ENCODE measurements around the gene BICC1. TPM values are rescaled to one million over a fixed set of nuclear protein-coding genes. Genes with fewer than 3 reads are reported as not detected.

The BICC1 gene
- total RNA-seq, 4 donors from 2014 or later, result 1.3 to 29.7 (median 17.5) TPM

DNA sequence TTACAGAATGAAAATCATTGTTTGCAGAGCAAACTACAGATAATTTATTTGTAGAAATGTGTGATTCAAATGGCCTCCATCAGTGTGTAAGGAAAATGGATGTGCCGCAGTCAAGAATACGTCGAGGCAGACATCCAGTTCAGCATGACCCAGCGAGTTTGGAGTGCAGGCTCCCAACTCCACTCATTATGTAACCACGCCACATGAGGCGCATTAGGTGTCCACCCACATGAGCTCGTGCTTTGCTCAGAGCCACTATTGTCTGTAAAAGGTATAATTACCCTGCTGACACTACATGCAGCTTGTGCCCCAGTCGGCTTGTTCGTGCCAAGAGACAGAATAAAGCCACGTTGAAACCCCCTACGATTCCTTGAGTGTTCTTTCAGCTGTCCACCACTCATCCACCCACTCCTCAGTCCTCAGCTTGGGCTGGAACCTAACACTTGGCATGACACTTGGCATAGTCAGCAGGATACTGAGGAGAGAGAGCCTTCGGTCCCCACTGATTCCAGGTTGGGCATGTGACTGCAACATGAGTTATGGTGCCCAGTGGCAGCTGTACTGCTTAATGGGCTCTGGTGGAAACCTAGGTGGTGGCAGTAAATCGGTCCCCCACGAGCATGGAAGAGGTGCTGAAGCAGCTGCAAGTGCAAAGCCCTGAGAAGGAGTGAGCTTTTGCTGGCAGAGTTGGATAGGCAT lies 102.7 kb downstream of the BICC1 start:
- TF ChIP-seq POLR2A (IDR thresholded peaks at IDR 0.05), result no peak
- TF ChIP-seq, protein P1, sequence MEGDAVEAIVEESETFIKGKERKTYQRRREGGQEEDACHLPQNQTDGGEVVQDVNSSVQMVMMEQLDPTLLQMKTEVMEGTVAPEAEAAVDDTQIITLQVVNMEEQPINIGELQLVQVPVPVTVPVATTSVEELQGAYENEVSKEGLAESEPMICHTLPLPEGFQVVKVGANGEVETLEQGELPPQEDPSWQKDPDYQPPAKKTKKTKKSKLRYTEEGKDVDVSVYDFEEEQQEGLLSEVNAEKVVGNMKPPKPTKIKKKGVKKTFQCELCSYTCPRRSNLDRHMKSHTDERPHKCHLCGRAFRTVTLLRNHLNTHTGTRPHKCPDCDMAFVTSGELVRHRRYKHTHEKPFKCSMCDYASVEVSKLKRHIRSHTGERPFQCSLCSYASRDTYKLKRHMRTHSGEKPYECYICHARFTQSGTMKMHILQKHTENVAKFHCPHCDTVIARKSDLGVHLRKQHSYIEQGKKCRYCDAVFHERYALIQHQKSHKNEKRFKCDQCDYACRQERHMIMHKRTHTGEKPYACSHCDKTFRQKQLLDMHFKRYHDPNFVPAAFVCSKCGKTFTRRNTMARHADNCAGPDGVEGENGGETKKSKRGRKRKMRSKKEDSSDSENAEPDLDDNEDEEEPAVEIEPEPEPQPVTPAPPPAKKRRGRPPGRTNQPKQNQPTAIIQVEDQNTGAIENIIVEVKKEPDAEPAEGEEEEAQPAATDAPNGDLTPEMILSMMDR (IDR thresholded peaks at IDR 0.05), result no peak
- DNase-seq, result no peak
- Histone ChIP-seq H3K9me3 (no peaks in the 10 kb centered on the region), H3K27ac (no peak overlapping the region), H3K27me3 (no peaks in the 10 kb centered on the region), H3K4me3 (no peak overlapping the region), H3K36me3 (no peaks in the 10 kb centered on the region), H3K4me1 (no peaks in the 10 kb centered on the region)
- intact Hi-C loops (cut with DNase I; ENCODE audit: low total_unique reads), result no loop called here

DNA sequence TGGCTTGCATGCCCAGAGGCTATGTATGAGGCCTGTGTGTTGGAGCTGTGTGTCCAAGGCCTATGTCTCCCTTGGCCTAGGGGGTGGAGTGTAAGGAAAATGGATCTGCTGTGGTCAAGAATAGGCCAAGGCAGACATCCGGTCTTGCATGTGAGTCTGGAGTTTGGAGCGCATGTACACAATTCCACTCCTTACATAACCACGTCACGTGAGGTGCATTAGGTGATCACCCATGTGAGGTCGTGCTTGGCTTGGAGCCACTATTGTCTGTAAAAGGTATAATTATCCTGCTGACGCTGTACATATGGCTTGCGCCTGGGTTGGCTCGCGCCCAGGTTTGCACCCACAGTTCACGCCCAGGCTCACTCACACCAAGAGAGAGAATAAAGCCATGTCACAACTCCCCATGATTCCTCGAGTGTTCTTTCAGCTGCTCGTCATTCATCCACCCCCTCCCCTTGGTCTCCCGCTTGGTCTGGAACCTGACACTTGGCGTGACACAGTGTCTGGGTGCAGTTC lies 105.5 kb downstream of the BICC1 start:
- Histone ChIP-seq H3K36me3 (no peaks in the 10 kb centered on the region), H3K4me1 (no peaks in the 10 kb centered on the region), H3K27me3 (no peaks in the 10 kb centered on the region), H3K27ac (no peak overlapping the region), H3K4me3 (no peak overlapping the region), H3K9me3 (no peaks in the 10 kb centered on the region)
- no peak for TF ChIP-seq POLR2A (IDR thresholded peaks at IDR 0.05)
- TF ChIP-seq, protein P1 (IDR thresholded peaks at IDR 0.05), result no peak
- intact Hi-C loops (cut with DNase I; ENCODE audit: low total_unique reads), result no loop called here
- no peak for DNase-seq

DNA sequence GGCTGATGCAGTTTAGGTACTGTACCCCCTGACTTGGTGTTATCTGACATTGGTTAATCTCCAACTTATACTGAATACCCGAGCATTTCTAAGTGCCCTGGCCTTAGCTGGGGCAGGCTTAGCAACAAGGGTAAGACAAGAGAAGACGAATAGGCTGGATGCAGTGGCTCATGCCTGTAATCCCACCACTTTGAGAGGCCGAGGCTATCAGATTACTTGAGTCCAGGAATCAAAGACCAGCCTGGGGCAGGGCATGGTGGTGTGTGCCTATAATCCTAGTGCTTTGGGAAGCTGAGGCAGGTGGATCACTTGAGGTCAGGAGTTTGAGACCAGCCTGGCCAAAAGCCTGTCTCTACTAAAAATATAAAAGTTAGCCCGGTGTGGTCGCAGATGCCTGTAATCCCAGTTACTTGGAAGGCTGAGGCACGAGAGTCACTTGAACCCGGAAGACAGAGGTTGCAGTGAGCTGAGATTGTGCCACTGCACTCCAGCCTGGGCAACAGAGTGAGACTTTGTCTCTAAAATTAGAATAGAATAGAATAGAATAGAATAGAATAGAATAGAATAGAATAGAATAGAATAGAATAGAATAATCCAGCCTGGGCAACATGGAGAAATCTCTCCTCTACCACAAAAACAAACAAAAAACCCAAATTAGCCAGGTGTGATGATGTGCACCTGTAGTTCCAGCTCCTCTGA lies 108.9 kb downstream of the BICC1 start:
- intact Hi-C loops (cut with DNase I; ENCODE audit: low total_unique reads), result no loop called here
- no peaks in the 10 kb centered on the region for H3K9me3 ChIP-seq
- DNase-seq, result no peak
- no peak overlapping the region for H3K27ac ChIP-seq
- H3K27me3 ChIP-seq, result no peaks in the 10 kb centered on the region
- no peaks in the 10 kb centered on the region for H3K36me3 ChIP-seq
- H3K4me3 ChIP-seq, result no peak overlapping the region
- no peaks in the 10 kb centered on the region for H3K4me1 ChIP-seq
- TF ChIP-seq, protein P1 (IDR thresholded peaks at IDR 0.05), result no peak
- TF ChIP-seq POLR2A (IDR thresholded peaks at IDR 0.05), result no peak

DNA sequence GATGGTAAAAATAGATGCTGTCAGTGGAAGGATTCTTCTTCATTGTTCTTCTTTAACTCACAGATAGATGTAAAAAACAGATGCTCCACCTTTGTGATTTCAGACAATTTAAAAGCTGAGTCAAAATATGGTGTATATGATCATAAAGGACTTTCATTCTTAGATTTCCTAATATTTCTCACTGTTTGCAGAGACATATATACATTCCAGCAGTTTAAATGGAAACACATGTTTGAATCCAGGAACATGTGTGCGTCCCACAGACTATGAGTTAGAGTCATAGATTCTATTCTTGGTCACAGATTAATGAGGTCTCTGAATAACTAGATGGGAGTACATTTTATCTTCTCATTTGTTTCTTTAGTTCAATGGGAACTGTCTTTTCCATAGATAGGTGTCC lies 109.6 kb downstream of the BICC1 start:
- DNase-seq, result no peak
- Histone ChIP-seq H3K9me3 (no peaks in the 10 kb centered on the region), H3K27me3 (no peaks in the 10 kb centered on the region), H3K36me3 (no peaks in the 10 kb centered on the region), H3K27ac (no peak overlapping the region), H3K4me3 (no peak overlapping the region), H3K4me1 (no peaks in the 10 kb centered on the region)
- TF ChIP-seq POLR2A (IDR thresholded peaks at IDR 0.05), result no peak
- TF ChIP-seq, protein P1 (IDR thresholded peaks at IDR 0.05), result no peak
- intact Hi-C loops (cut with DNase I; ENCODE audit: low total_unique reads), result no loop called here

DNA sequence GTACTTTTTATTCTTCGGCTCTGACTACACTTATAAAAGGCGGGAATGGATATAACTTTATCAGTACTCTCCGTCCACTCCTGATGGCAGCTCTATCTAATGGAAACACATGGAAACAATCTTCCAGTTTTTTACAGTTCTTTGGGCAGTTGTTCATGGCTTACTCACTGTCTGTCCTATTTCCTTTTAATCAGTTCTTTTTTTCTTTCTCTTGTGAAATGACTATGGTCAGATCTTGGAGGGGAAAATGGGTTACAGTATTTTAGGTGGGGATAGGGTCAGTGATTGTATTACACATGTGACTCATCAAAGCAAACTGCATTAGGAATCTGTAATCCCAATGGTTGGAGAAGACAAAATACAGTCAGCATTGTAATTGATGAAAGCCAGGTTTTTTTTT lies 112.4 kb downstream of the BICC1 start:
- Histone ChIP-seq H3K27ac (no peak overlapping the region), H3K4me3 (no peak overlapping the region), H3K4me1 (no peaks in the 10 kb centered on the region), H3K27me3 (no peaks in the 10 kb centered on the region), H3K36me3 (no peaks in the 10 kb centered on the region), H3K9me3 (no peaks in the 10 kb centered on the region)
- intact Hi-C loops (cut with DNase I; ENCODE audit: low total_unique reads), result no loop called here
- TF ChIP-seq, protein P1 (IDR thresholded peaks at IDR 0.05), result no peak
- TF ChIP-seq POLR2A (IDR thresholded peaks at IDR 0.05), result no peak
- DNase-seq, result no peak
